GM23338 (cell line): ENCODE measurements around the gene TDG. TPM values are rescaled to one million over a fixed set of nuclear protein-coding genes. Genes with fewer than 3 reads are reported as not detected.

Experiments
- ATAC-seq: fragments of 200-7000 bp; cut with Tn5 transposase; 3 replicates; pipeline ENCODE4 v1.9.1; 2020
- DNase-seq: peaks from one replicate; pipeline ENCODE4 v3.0.0-alpha.2; 2015; ENCODE audit warnings: low spot score
- H2AFZ ChIP-seq: fragments of 200-600 bp; sonication (generic); 2 replicates; pipeline ENCODE4 v1.8.0; 2016; ENCODE audit warnings: antibody characterized with exemption, mild to moderate bottlenecking, moderate library complexity
- H3F3A ChIP-seq: fragments of 200-600 bp; sonication (generic); replicated peaks from 2 replicates; pipeline ENCODE4 v1.8.0; 2017; ENCODE audit warnings: antibody characterized with exemption, mixed run types, low read depth
- H3K27ac ChIP-seq: fragments of 200-600 bp; sonication (generic); 2 replicates; pipeline ENCODE4 v1.6.1; 2016; ENCODE audit warnings: low read depth
- H3K27me3 ChIP-seq: fragments of 200-600 bp; sonication (generic); 2 replicates; pipeline ENCODE4 v1.8.0; 2016; ENCODE audit warnings: mild to moderate bottlenecking, mixed run types, moderate library complexity; ENCODE audit not compliant: insufficient read depth
- H3K36me3 ChIP-seq: fragments of 200-600 bp; sonication (generic); 2 replicates; pipeline ENCODE4 v1.8.0; 2016; ENCODE audit warnings: mild to moderate bottlenecking; ENCODE audit not compliant: insufficient read depth
- H3K4me1 ChIP-seq: fragments of 200-600 bp; sonication (generic); 2 replicates; pipeline ENCODE4 v1.8.0; 2016; ENCODE audit warnings: mild to moderate bottlenecking, moderate library complexity; ENCODE audit not compliant: insufficient read depth
- H3K4me2 ChIP-seq: fragments of 200-600 bp; sonication (generic); 2 replicates; pipeline ENCODE4 v1.7.1; 2017; ENCODE audit warnings: mixed run types
- H3K4me3 ChIP-seq: fragments of 200-600 bp; sonication (generic); 2 replicates; pipeline ENCODE4 v1.6.1; 2016; ENCODE audit warnings: mixed run types
- H3K79me2 ChIP-seq: fragments of 200-600 bp; sonication (generic); replicated peaks from 2 replicates; pipeline ENCODE4 v1.8.0; 2017; ENCODE audit warnings: mild to moderate bottlenecking; ENCODE audit not compliant: insufficient read depth
- H3K9me2 ChIP-seq: fragments of 200-600 bp; sonication (generic); 2 replicates; pipeline ENCODE4 v1.8.0; 2017; ENCODE audit not compliant: insufficient read depth
- H4K20me1 ChIP-seq: fragments of 200-600 bp; sonication (generic); replicated peaks from 2 replicates; pipeline ENCODE4 v1.8.0; 2017; ENCODE audit warnings: mild to moderate bottlenecking; ENCODE audit not compliant: insufficient read depth
- H3K27ac Mint-ChIP-seq: 2 replicates; pipeline ENCODE4 v1.8.0; 2020; ENCODE audit warnings: inconsistent platforms, mild to moderate bottlenecking, moderate library complexity, mixed read lengths
- H3K27me3 Mint-ChIP-seq: 3 replicates; pipeline ENCODE4 v1.8.0; 2022; ENCODE audit warnings: low read depth, mild to moderate bottlenecking, moderate library complexity, mixed read lengths, inconsistent platforms; ENCODE audit not compliant: insufficient read depth, poor library complexity
- H3K36me3 Mint-ChIP-seq: 3 replicates; pipeline ENCODE4 v1.8.0; 2021; ENCODE audit warnings: low read depth, mild to moderate bottlenecking, inconsistent platforms, moderate library complexity, mixed read lengths
- H3K4me1 Mint-ChIP-seq: 3 replicates; pipeline ENCODE4 v1.8.0; 2020; ENCODE audit warnings: mild to moderate bottlenecking, inconsistent platforms, mixed read lengths
- H3K4me3 Mint-ChIP-seq: 3 replicates; pipeline ENCODE4 v1.8.0; 2021; ENCODE audit warnings: moderate library complexity, mild to moderate bottlenecking, inconsistent platforms, mixed read lengths
- H3K9me3 Mint-ChIP-seq: 3 replicates; pipeline ENCODE4 v1.8.0; 2020; ENCODE audit warnings: moderate library complexity, mild to moderate bottlenecking, inconsistent platforms, mixed read lengths
- CREB1 ChIP-seq: fragments of 250-450 bp; sonication (Bioruptor Pico); IDR thresholded peaks from 2 replicates; pipeline ENCODE4 v1.5.0; 2020; ENCODE audit warnings: low read depth, mild to moderate bottlenecking, moderate library complexity
- EZH2 ChIP-seq: fragments of 200-600 bp; sonication (generic); IDR thresholded peaks from one replicate; pipeline ENCODE4 v1.8.0; 2017; ENCODE audit warnings: antibody characterized with exemption, mild to moderate bottlenecking, low read depth; ENCODE audit not compliant: unreplicated experiment
- EZH2phosphoT487 ChIP-seq: fragments of 200-600 bp; sonication (generic); IDR thresholded peaks from one replicate; pipeline ENCODE4 v1.8.1; 2018; ENCODE audit warnings: antibody characterized with exemption; ENCODE audit not compliant: unreplicated experiment
- JUNB ChIP-seq: IDR thresholded peaks from one replicate; pipeline ENCODE4 v1.6.1; 2016; ENCODE audit warnings: antibody characterized with exemption; ENCODE audit not compliant: unreplicated experiment
- NANOG ChIP-seq: IDR thresholded peaks from 2 replicates; pipeline ENCODE4 v1.6.1; 2016; ENCODE audit warnings: antibody characterized with exemption, borderline replicate concordance
- POLR2AphosphoS5 ChIP-seq: IDR thresholded peaks from 2 replicates; pipeline ENCODE4 v1.6.1; 2016; ENCODE audit warnings: antibody characterized with exemption, low read depth
- REST ChIP-seq: IDR thresholded peaks from one replicate; pipeline ENCODE4 v1.6.1; 2018; ENCODE audit warnings: antibody characterized with exemption; ENCODE audit not compliant: unreplicated experiment
- STAT1 ChIP-seq: IDR thresholded peaks from one replicate; pipeline ENCODE4 v1.6.1; 2016; ENCODE audit warnings: antibody characterized with exemption; ENCODE audit not compliant: unreplicated experiment
- ZNF114 ChIP-seq: fragments of 250-450 bp; sonication (Bioruptor Pico); IDR thresholded peaks from 2 replicates; pipeline ENCODE4 v1.5.0; 2020; ENCODE audit warnings: mild to moderate bottlenecking, moderate library complexity
- ZNF331 ChIP-seq: fragments of 250-450 bp; sonication (Bioruptor Pico); IDR thresholded peaks from 2 replicates; pipeline ENCODE4 v1.5.0; 2020; ENCODE audit warnings: low read depth, mild to moderate bottlenecking, moderate library complexity
- ZNF462 ChIP-seq: fragments of 250-450 bp; sonication (Bioruptor Pico); IDR thresholded peaks from 2 replicates; pipeline ENCODE4 v1.5.0; 2020; ENCODE audit warnings: mild to moderate bottlenecking, moderate library complexity
- polyA plus RNA-seq: library from polyadenylated mRNA; unstranded; fragments of >200 nt; fragmentation: Nextera tagmentation; extraction: Ambion mirVana; gene quantifications from 2 replicates; pipeline ENCODE4 v1.2.1, GENCODE V29; 2016
- total RNA-seq: library from RNA; depleted of rRNA; stranded (reverse); fragments of >200 nt; shearing (Covaris generic); gene quantifications from 2 replicates; pipeline ENCODE4 v1.2.3, GENCODE V29; 2014

Gene TDG
- total and polyA plus RNA-seq, 2 experiments from 2014 or later, result 57.0 to 66.2 TPM

GRCh38 chr12:103960616-103961227 lies 5.0 kb upstream of the TDG start:
- Histone ChIP-seq H4K20me1 (no peaks in the 10 kb centered on the region), H3K79me2 (peaks cover 35% of the 10 kb centered on the region), H3K27ac (no peak overlapping the region), H3K9me2 (no peaks in the 10 kb centered on the region), H3K4me1 (peaks cover 11% of the 10 kb centered on the region), H3K36me3 (no peaks in the 10 kb centered on the region), H3K27me3 (no peaks in the 10 kb centered on the region), H3F3A (peaks cover 4% of the 10 kb centered on the region; the same call in 1 of the 2 replicates), H3K4me3 (no peak overlapping the region), H3K4me2 (no peak overlapping the region), H2AFZ (no peak overlapping the region)
- Mint-ChIP-seq H3K4me1 (peaks cover 11% of the 10 kb centered on the region), H3K9me3 (no peaks in the 10 kb centered on the region), H3K27me3 (peaks cover 18% of the 10 kb centered on the region), H3K27ac (no peak overlapping the region), H3K36me3 (peaks cover 6% of the 10 kb centered on the region), H3K4me3 (no peak overlapping the region)
- TF ChIP-seq POLR2AphosphoS5 (no peak), ZNF331 (no peak), EZH2 (no peak)
- ATAC-seq, result no peak
- no peak for DNase-seq

GRCh38 chr12:103962493-103962892 lies 3.2 kb upstream of the TDG start:
- Histone ChIP-seq H3K4me3 (no peak overlapping the region), H3K36me3 (no peaks in the 10 kb centered on the region), H3K9me2 (no peaks in the 10 kb centered on the region), H2AFZ (no peak overlapping the region), H3K4me2 (no peak overlapping the region), H3K79me2 (peaks cover 39% of the 10 kb centered on the region), H4K20me1 (no peaks in the 10 kb centered on the region), H3K27me3 (no peaks in the 10 kb centered on the region), H3K4me1 (peaks cover 7% of the 10 kb centered on the region; the same call in 1 of the 2 replicates), H3K27ac (no peak overlapping the region), H3F3A (peaks cover 4% of the 10 kb centered on the region; the same call in 1 of the 2 replicates)
- Mint-ChIP-seq H3K4me3 (no peak overlapping the region), H3K36me3 (peaks cover 17% of the 10 kb centered on the region), H3K9me3 (no peaks in the 10 kb centered on the region), H3K4me1 (peaks cover 17% of the 10 kb centered on the region), H3K27me3 (peaks cover 10% of the 10 kb centered on the region), H3K27ac (no peak overlapping the region; the same call in 1 of the 2 replicates)
- ATAC-seq (no peak), DNase-seq (peak; percentile 43)
- no peak for TF ChIP-seq REST
- TF ChIP-seq ZNF331, result no peak
- no peak for TF ChIP-seq EZH2phosphoT487
- TF ChIP-seq ZNF114, result no peak
- no peak for TF ChIP-seq JUNB
- TF ChIP-seq POLR2AphosphoS5, result no peak
- TF ChIP-seq STAT1, result no peak
- no peak for TF ChIP-seq CREB1
- TF ChIP-seq ZNF462 (CRISPR knock-in tag), result no peak
- no peak for TF ChIP-seq NANOG
